MCF 10A (cell line): ENCODE measurements around the gene TAS1R1. TPM values are rescaled to one million over a fixed set of nuclear protein-coding genes. Genes with fewer than 3 reads are reported as not detected.
"Not testable (repeated sequence)": the region's sequence is repeated elsewhere in the genome, so short reads cannot be mapped to it uniquely, and the experiment has no call there.

Experiments used
- BruUV-seq: library from RNA; stranded (reverse); fragments of 400-500 nt; replicated peaks from 2 replicates; lab custom pipeline; 2021; lab: Mats Ljungman, UMichigan
- CTCF ChIA-PET: fragments of 300-600 bp; sonication (Branson Sonifier 250); formaldehyde crosslinking; extraction: SDS; loops from one replicate; lab custom pipeline; 2021; ENCODE audit warnings: antibody characterized with exemption, inconsistent platforms; lab: Yijun Ruan, JAX
- POLR2A ChIA-PET: fragments of 300-600, 350-650 bp; sonication (Branson Sonifier 250); formaldehyde crosslinking; extraction: SDS; loops from one replicate; lab custom pipeline; 2020; ENCODE audit warnings: antibody characterized with exemption, inconsistent platforms; lab: Yijun Ruan, JAX
- DNase-seq: peaks from one replicate; pipeline ENCODE4 v3.0.0-alpha.2; 2018; ENCODE audit not compliant: unreplicated experiment
- H3K27ac Mint-ChIP-seq: one replicate; pipeline ENCODE4 v1.8.0; 2022; ENCODE audit warnings: mild to moderate bottlenecking, low read depth, mixed read lengths; ENCODE audit not compliant: unreplicated experiment
- H3K27me3 Mint-ChIP-seq: one replicate; pipeline ENCODE4 v1.8.0; 2022; ENCODE audit warnings: mixed read lengths; ENCODE audit not compliant: insufficient read depth, unreplicated experiment
- H3K36me3 Mint-ChIP-seq: one replicate; pipeline ENCODE4 v1.8.0; 2022; ENCODE audit warnings: mild to moderate bottlenecking, moderate library complexity, mixed read lengths; ENCODE audit not compliant: insufficient read depth, unreplicated experiment
- H3K4me1 Mint-ChIP-seq: one replicate; pipeline ENCODE4 v1.8.0; 2022; ENCODE audit warnings: mixed read lengths; ENCODE audit not compliant: insufficient read depth, unreplicated experiment
- H3K4me3 Mint-ChIP-seq: one replicate; pipeline ENCODE4 v1.8.0; 2022; ENCODE audit warnings: mild to moderate bottlenecking, moderate library complexity, mixed read lengths; ENCODE audit not compliant: unreplicated experiment
- H3K9me3 Mint-ChIP-seq: one replicate; pipeline ENCODE4 v1.8.0; 2022; ENCODE audit warnings: mixed read lengths; ENCODE audit not compliant: unreplicated experiment
- CTCF ChIP-seq: fragments of 200-600 bp; IDR thresholded peaks from one replicate; pipeline ENCODE4 v1.8.0; 2022; ENCODE audit warnings: antibody characterized with exemption, mild to moderate bottlenecking; ENCODE audit not compliant: unreplicated experiment
- intact Hi-C: fragments of 100-400 bp; cut with micrococcal nuclease; formaldehyde crosslinking; loops from 2 replicates; pipeline ENCODE4 v1.14.1; 2022
- total RNA-seq: library from RNA; stranded (reverse); gene quantifications from 2 replicates; pipeline ENCODE4 v1.2.3, GENCODE V29; 2022

Gene TAS1R1
- total RNA-seq, 1 experiment from 2014 or later = not detected

DNA sequence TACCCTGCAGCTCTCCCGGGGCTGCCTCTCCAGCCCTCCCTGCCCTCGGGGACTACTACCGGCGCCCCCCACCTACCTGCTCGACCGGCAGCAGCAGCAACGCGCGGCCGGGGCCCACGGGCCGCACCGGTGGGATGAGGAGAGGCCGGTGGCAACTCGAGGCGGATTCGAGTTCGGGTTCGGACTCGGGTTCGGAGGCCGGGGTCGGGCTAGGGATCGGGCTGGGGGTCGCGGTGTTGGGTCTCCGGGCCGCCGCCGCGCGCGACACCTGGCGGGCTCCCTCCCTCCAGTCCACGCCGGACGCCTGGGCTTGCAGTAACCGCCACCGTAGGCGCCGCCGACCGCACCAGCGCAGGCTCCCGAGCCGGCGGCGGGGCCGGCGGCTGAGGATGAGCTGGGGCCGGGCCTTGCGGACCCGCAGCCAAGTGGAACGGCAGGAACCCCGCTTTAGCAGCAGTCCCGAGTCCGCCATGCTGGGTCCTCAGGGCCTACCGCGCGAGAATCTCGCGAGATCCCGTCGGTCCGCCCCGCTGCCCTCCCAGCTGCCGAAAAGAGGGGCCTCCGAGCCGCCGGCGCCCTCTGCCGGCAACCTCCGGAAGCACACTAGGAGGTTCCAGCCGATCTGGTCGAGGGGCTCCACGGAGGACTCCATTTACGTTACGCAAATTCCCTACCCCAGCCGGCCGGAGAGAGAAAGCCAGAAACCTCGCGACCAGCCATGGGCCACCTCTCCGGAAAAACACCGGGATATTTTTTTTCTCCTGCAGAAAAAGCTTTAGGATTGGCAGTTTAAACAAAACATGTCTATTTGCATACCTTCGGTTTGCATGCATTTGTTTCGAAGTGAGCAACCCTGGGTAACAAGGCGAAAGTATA, 838 bp upstream of the TAS1R1 start, which contains the start of gene NOL9:
NOL9 (minus strand) TSS at position 483 of the 876 bp plus-strand sequence; CDS start at position 472, 11 bp downstream.
- peak; percentile 94 for TF ChIP-seq CTCF
- BruUV-seq = no TSS peak
- Mint-ChIP-seq H3K27ac (peak within 1 kb of the TSS; percentile 74), H3K36me3 (peaks cover 30% of the 10 kb centered on the region), H3K27me3 (no peaks in the 10 kb centered on the region), H3K4me1 (peaks cover 9% of the 10 kb centered on the region), H3K9me3 (no peaks in the 10 kb centered on the region), H3K4me3 (peak within 1 kb of the TSS; percentile 74)
- intact Hi-C loops = loop anchor here (1.0 kb wide), 2 partner anchors 46 to 68 kb away; no protein-coding TSS in a partner anchor
- DNase-seq = peak; percentile 87
- POLR2A ChIA-PET = interaction anchor here (0.6 to 3.9 kb wide), 11 partner anchors 24 to 64 kb away, joined by 3 to 33 read pairs (median 5); partner anchors contain the start of genes PLEKHG5 and ZBTB48
- CTCF ChIA-PET = interaction anchor here (0.5 to 3.9 kb wide), 30 partner anchors 8 to 266 kb away, joined by 3 to 37 read pairs (median 6); partner anchors contain the start of gene PLEKHG5

DNA sequence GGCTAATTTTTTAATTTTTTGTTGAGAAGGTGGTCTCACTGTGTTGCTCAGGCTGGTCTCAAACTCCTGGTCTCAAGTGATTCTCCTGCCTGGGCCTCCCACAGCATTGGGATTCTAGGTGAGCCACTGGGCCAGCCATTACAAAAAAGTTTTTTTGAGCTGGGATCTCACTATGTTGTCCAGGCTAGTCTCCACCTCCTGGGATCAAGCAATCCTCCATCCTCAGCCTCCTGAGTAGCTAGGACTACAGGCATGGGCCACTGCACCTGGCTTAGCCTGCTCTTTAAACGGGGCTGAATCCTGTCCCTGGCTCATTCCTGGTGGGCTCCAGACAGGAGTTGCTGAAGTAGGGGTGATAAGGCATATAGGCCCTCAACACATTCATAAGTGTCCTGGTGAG, 2.5 kb downstream of the TAS1R1 start:
- no peak for DNase-seq
- H3K27ac Mint-ChIP-seq = no peak overlapping the region
- intact Hi-C loops = no loop called here
- no peaks in the 10 kb centered on the region for H3K9me3 Mint-ChIP-seq
- no peak overlapping the region for H3K4me3 Mint-ChIP-seq
- POLR2A ChIA-PET = interaction anchor here (1.0 to 1.2 kb wide), 4 partner anchors 22 to 69 kb away, joined by 3 to 4 read pairs (median 3); partner anchors contain the start of gene ZBTB48
- BruUV-seq = no TSS peak
- no peak for TF ChIP-seq CTCF
- peaks cover 6% of the 10 kb centered on the region for H3K4me1 Mint-ChIP-seq
- H3K36me3 Mint-ChIP-seq = peaks cover 4% of the 10 kb centered on the region
- CTCF ChIA-PET = interaction anchor here (0.6 to 1.1 kb wide), 4 partner anchors 19 to 85 kb away, joined by 3 to 5 read pairs (median 3); no protein-coding TSS in a partner anchor
- no peaks in the 10 kb centered on the region for H3K27me3 Mint-ChIP-seq

GRCh38 chr1:6559161-6559560, 4.1 kb downstream of the TAS1R1 start:
- H3K4me1 Mint-ChIP-seq, H3K9me3 Mint-ChIP-seq, H3K27me3 Mint-ChIP-seq, intact Hi-C loops, H3K36me3 Mint-ChIP-seq, H3K4me3 Mint-ChIP-seq, H3K27ac Mint-ChIP-seq, BruUV-seq: not testable (repeated sequence)
- DNase-seq = peak; percentile 30
- ChIA-PET POLR2A (interaction anchor here (0.6 to 0.9 kb wide), 2 partner anchors 19 to 21 kb away, joined by 3 to 5 read pairs; partner anchors contain the start of gene ZBTB48), CTCF (interaction anchor here (0.6 to 0.8 kb wide), 3 partner anchors 13 to 312 kb away, joined by 3 to 4 read pairs (median 3); no protein-coding TSS in a partner anchor)

GRCh38 chr1:6560267-6560666, 5.2 kb downstream of the TAS1R1 start:
- no TSS peak for BruUV-seq
- no peak for DNase-seq
- H3K27me3 Mint-ChIP-seq = no peaks in the 10 kb centered on the region
- no peaks in the 10 kb centered on the region for H3K9me3 Mint-ChIP-seq
- ChIA-PET POLR2A (no interaction called here), CTCF (interaction anchor here (0.6 to 1.0 kb wide), 3 partner anchors 40 to 475 kb away, joined by 3 to 5 read pairs (median 4); no protein-coding TSS in a partner anchor)
- H3K27ac Mint-ChIP-seq = no peak overlapping the region
- no peaks in the 10 kb centered on the region for H3K4me1 Mint-ChIP-seq
- TF ChIP-seq CTCF = no peak
- H3K36me3 Mint-ChIP-seq = no peaks in the 10 kb centered on the region
- intact Hi-C loops = no loop called here
- H3K4me3 Mint-ChIP-seq = no peak overlapping the region
